ENCODE data around the gene SMOC1.

SMOC1 gene

DNA sequence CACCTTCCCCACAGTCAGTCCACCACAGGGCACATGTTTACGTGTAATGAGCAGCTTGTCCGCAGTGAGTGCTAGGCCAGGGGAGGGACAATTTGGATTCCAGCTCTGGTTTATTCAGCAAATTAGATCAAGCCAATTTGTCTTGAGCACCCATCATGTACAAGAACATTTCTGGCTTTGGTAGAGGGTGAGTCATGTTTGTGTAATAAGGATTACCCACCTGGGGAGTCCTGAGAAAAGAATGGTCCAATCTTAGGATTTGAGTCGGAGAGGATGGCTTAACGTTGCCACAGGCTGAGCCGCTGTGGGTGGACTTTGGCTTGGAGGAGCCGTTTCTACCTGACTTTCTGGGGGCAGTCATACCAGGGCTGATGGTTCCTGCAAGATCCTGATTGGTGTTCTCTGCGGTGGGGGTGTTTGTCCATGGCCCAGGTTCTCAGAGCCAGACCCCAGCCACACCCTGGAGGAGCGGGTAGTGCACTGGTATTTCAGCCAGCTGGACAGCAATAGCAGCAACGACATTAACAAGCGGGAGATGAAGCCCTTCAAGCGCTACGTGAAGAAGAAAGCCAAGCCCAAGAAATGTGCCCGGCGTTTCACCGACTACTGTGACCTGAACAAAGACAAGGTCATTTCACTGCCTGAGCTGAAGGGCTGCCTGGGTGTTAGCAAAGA is 143.7 kb downstream of the SMOC1 start:
- no peak overlapping the region for H3K4me3 ChIP-seq (ENCODE audit: low read depth in 1 of 2, low read length in 1 of 2)
- no peak overlapping the region for H3K27ac ChIP-seq
- TF ChIP-seq, protein P1, sequence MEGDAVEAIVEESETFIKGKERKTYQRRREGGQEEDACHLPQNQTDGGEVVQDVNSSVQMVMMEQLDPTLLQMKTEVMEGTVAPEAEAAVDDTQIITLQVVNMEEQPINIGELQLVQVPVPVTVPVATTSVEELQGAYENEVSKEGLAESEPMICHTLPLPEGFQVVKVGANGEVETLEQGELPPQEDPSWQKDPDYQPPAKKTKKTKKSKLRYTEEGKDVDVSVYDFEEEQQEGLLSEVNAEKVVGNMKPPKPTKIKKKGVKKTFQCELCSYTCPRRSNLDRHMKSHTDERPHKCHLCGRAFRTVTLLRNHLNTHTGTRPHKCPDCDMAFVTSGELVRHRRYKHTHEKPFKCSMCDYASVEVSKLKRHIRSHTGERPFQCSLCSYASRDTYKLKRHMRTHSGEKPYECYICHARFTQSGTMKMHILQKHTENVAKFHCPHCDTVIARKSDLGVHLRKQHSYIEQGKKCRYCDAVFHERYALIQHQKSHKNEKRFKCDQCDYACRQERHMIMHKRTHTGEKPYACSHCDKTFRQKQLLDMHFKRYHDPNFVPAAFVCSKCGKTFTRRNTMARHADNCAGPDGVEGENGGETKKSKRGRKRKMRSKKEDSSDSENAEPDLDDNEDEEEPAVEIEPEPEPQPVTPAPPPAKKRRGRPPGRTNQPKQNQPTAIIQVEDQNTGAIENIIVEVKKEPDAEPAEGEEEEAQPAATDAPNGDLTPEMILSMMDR (IDR thresholded peaks at IDR 0.05): no peak
- no peaks in the 10 kb centered on the region for H3K36me3 ChIP-seq
- H3K9me3 ChIP-seq: no peaks in the 10 kb centered on the region
- H3K4me1 ChIP-seq (ENCODE audit: control insufficient read depth in 1 of 2, insufficient read depth in 1 of 2, low read depth in 1 of 2, low read length in 1 of 2): no peaks in the 10 kb centered on the region
- H3K27me3 ChIP-seq: peaks cover 15% of the 10 kb centered on the region

- H3K9me3 ChIP-seq: no peaks in the 10 kb centered on the region
- no peaks in the 10 kb centered on the region for H3K4me1 ChIP-seq (ENCODE audit: control insufficient read depth in 1 of 2, insufficient read depth in 1 of 2, low read depth in 1 of 2, low read length in 1 of 2)
- H3K27ac ChIP-seq: no peak overlapping the region
- peaks cover 6% of the 10 kb centered on the region for H3K27me3 ChIP-seq
- TF ChIP-seq, protein P1 (IDR thresholded peaks at IDR 0.05): no peak
- no peak overlapping the region for H3K4me3 ChIP-seq (ENCODE audit: low read depth in 1 of 2, low read length in 1 of 2)
- no peaks in the 10 kb centered on the region for H3K36me3 ChIP-seq
Observed at GRCh38 chr14:70023871-70024270, 144.7 kb downstream of the SMOC1 start.

DNA sequence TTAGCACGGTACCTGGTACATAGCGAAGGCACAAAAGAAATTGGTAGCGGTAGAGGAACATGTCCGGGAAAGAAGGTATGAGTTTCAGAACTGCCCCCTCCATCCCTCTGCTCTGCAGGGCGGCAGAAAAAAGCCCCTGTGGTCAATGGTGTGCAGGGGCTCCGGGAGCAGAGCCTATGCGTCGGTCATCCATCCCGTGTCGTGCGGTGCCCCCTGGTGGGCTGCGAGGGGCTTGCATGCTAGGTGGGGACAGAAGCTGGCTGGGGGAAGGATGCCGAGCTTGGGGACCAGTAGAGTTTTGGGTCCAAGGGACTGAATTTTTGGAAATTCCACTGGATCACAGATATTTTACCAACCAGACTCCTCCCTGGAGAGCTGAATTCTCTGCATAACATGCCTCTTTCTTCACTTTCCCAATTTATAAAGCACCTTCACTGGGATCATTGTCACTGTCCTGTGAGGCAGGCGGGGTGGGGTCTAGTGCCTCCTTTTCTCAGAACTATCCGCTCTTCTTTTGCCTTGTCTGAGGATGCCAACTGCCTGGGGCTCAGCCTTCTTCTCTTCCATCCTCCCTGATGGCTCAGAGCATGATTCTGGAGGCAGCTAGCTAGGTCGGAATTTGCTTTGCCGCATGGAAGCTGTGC is 148.7 kb downstream of the SMOC1 start:
- H3K27me3 ChIP-seq: no peaks in the 10 kb centered on the region
- no peaks in the 10 kb centered on the region for H3K36me3 ChIP-seq
- no peaks in the 10 kb centered on the region for H3K4me1 ChIP-seq (ENCODE audit: control insufficient read depth in 1 of 2, insufficient read depth in 1 of 2, low read depth in 1 of 2, low read length in 1 of 2)
- TF ChIP-seq, protein P1 (IDR thresholded peaks at IDR 0.05): peak; percentile 20
- H3K4me3 ChIP-seq (ENCODE audit: low read depth in 1 of 2, low read length in 1 of 2): no peak overlapping the region
- H3K27ac ChIP-seq: no peak overlapping the region
- H3K9me3 ChIP-seq: no peaks in the 10 kb centered on the region

DNA sequence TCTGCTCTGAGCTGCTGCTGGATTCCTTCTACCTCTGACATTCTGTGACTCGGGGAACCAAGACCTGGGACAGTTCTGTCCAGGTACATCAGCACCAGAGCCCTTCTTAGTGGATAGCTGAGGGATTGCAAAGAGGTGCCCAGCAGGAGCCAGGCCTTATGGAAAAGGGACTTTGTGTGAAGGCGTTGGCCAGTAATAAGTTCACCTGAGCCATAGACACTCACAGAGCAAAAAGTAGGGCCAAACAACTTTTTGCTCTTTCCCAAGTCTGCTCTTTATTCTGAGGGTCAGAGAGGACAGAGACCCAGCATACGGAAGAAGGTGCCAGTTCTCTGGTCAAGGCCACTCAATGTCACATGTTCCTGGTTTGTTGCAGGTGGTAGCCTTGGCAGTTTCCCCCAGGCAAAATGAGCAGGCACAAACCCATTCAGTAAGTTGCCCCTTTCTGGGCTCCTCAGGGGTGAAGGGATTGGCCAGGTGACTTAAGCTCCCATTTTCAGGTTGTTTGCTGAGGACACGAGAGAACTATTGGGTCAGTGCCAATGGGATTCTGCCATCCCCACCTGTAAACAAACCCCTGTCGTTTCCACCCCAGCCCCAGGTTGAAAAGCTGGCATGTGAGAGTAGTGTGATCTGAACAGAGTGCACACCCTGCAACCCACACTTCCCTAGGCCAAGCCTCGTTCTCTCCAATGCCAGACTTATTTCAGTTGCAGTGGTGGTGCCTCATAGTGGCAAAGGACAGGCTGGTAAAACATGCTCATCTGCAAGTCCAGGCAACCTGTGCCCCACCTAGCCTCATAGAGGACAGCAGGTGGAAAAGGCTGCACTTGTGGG is 150.3 kb downstream of the SMOC1 start:
- H3K27ac ChIP-seq: no peak overlapping the region
- H3K9me3 ChIP-seq: no peaks in the 10 kb centered on the region
- H3K36me3 ChIP-seq: no peaks in the 10 kb centered on the region
- no peaks in the 10 kb centered on the region for H3K4me1 ChIP-seq (ENCODE audit: control insufficient read depth in 1 of 2, insufficient read depth in 1 of 2, low read depth in 1 of 2, low read length in 1 of 2)
- TF ChIP-seq, protein P1 (IDR thresholded peaks at IDR 0.05): no peak
- H3K27me3 ChIP-seq: no peaks in the 10 kb centered on the region
- H3K4me3 ChIP-seq (ENCODE audit: low read depth in 1 of 2, low read length in 1 of 2): no peak overlapping the region

GRCh38 chr14:70032016-70032415 is 152.8 kb downstream of the SMOC1 start:
- no peaks in the 10 kb centered on the region for H3K9me3 ChIP-seq
- no peaks in the 10 kb centered on the region for H3K4me1 ChIP-seq (ENCODE audit: control insufficient read depth in 1 of 2, insufficient read depth in 1 of 2, low read depth in 1 of 2, low read length in 1 of 2)
- H3K27me3 ChIP-seq: no peaks in the 10 kb centered on the region
- TF ChIP-seq, protein P1 (IDR thresholded peaks at IDR 0.05): no peak
- H3K27ac ChIP-seq: no peak overlapping the region
- no peaks in the 10 kb centered on the region for H3K36me3 ChIP-seq
- H3K4me3 ChIP-seq (ENCODE audit: low read depth in 1 of 2, low read length in 1 of 2): no peak overlapping the region

Data from neutrophil (primary cell).